Measurements from ENCODE around the gene DDX23. TPM values are rescaled to one million over a fixed set of nuclear protein-coding genes. Genes with fewer than 3 reads are reported as not detected.

Gene DDX23
- total RNA-seq, 5 donors from 2014 or later (not counting 1 experiment from before 2014, with no cell fraction given) = 86.8 to 158 (median 144) TPM

DNA sequence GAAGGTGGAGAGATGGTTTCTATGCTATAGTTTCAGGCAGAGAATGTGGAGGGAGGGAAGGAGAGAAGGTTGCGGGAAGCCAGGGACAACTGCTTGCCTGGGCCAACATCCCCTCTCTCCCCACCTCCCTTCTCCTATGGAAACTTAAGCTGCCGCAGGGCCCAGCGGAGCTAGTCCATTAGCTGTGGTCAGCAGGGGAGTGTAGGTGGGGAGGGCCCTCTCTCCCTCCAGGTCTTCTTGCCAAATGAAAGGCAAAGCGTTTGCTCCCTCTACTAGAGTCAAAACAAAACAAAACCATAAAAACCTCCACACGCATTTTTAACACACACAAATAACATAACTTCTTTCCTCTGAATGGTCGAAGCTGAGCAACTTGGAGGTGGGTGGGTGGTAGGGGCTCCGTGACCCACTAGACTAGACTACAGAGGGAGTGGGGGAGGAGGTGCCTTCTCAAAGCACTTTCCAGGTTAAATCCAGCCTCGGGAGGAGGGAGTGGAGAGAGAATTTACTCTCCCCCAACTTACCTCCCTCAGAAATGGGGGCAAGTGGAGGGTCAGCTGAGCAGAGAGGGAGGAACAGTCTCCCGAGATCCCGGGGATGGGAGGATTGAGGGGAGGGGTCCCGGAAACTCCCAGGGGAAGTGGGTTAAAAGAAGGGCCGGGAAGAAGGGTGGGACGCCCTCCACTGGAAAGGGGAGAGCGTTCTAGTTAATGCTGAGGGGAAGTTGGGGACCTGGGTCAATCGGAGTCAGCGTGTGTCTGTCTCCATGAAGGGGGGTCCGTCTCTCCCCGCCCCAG lies 38.3 kb downstream of the DDX23 start:
- peaks cover 0 to 17% of the 10 kb centered on the region in 2 experiments for H3K27me3 ChIP-seq (replicated peaks in 1 of 2; ENCODE audit: control insufficient read depth in 2 of 2, extremely low read depth in 1 of 2, insufficient read depth in 2 of 2, low read length in 1 of 2)
- ATAC-seq (replicated peaks in 1 of 4) (no peak), DNase-seq (no peak)
- Mint-ChIP-seq H3K4me3 (peak overlapping the region; percentile 84 to 91 (median 89)), H3K27ac (peak overlapping the region; percentile 78), H3K27me3 (peaks cover 0 to 4% of the 10 kb centered on the region in 2 donors), H3K4me1 (peaks cover 25 to 36% (median 29%) of the 10 kb centered on the region in 3 donors), H3K36me3 (no peaks in the 10 kb centered on the region), H3K9me3 (no peaks in the 10 kb centered on the region)
- peak overlapping the region; percentile 29 for H3K27ac ChIP-seq (ENCODE audit: low read length)
- peak overlapping the region in 1 of 2 donors; percentile 77 for H3K4me3 ChIP-seq (ENCODE audit: control insufficient read depth in 1 of 2, extremely low read depth in 1 of 2, low read length in 1 of 2)
- POLR2A ChIA-PET = no interaction called here
- WGBS (ENCODE audit: insufficient coverage) = 17% methylated on average over 9 of the region's 18 CpGs
- H3K36me3 ChIP-seq (ENCODE audit: control insufficient read depth in 2 of 2, extremely low read depth in 1 of 2, insufficient read depth in 1 of 2, low read length in 1 of 2) = no peaks in the 10 kb centered on the region
- H3K4me1 ChIP-seq (ENCODE audit: control insufficient read depth in 1 of 2, extremely low read depth in 1 of 2, insufficient read depth in 2 of 2, low read length in 2 of 2) = peaks cover 8 to 41% of the 10 kb centered on the region in 2 experiments
- H3K9me3 ChIP-seq = no peaks in the 10 kb centered on the region
- CTCF ChIA-PET = no interaction called here

DNA sequence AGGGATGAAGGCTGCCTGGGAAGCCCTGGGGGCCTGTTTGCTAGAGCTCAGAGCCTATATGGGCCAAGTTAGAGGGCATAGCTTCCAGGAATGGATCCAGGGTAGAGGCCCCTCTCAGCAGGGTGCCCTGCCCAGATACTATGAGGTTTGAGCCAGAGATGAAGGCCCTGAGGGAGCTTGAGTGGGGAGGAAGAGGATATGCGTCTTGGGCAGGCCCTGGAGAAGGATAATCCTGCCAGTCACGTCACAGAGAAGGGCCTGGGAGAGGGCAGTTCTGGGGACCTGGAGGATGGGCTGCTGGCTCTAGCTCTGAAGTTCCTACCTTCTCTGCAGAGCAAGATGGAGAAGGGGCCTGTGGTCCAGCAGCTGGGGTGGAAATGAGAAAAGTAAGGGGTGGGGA lies 39.6 kb downstream of the DDX23 start:
- H3K27ac Mint-ChIP-seq = peak overlapping the region; percentile 2 to 62
- ATAC-seq (replicated peaks in 1 of 4) = no peak
- ChIA-PET POLR2A (interaction anchor here in 1 of 2 donors (0.6 kb wide), 1 partner anchor 480 kb away, joined by 3 read pairs; no protein-coding TSS in a partner anchor), CTCF (no interaction called here)
- WGBS (ENCODE audit: insufficient coverage) = 87% methylated on average over 2 of the region's 2 CpGs
- H3K36me3 Mint-ChIP-seq = no peaks in the 10 kb centered on the region
- Histone ChIP-seq H3K4me1 (ENCODE audit: control insufficient read depth in 1 of 2, extremely low read depth in 1 of 2, insufficient read depth in 2 of 2, low read length in 2 of 2) (peaks cover 5 to 34% of the 10 kb centered on the region in 2 experiments), H3K36me3 (ENCODE audit: control insufficient read depth in 2 of 2, extremely low read depth in 1 of 2, insufficient read depth in 1 of 2, low read length in 1 of 2) (no peaks in the 10 kb centered on the region), H3K9me3 (no peaks in the 10 kb centered on the region), H3K4me3 (ENCODE audit: control insufficient read depth in 1 of 2, extremely low read depth in 1 of 2, low read length in 1 of 2) (no peak overlapping the region), H3K27me3 (replicated peaks in 1 of 2; ENCODE audit: control insufficient read depth in 2 of 2, extremely low read depth in 1 of 2, insufficient read depth in 2 of 2, low read length in 1 of 2) (peaks cover 0 to 12% of the 10 kb centered on the region in 2 experiments), H3K27ac (ENCODE audit: low read length) (no peak overlapping the region)
- no peaks in the 10 kb centered on the region for H3K9me3 Mint-ChIP-seq
- H3K27me3 Mint-ChIP-seq = peaks cover 0 to 4% of the 10 kb centered on the region in 2 donors
- H3K4me1 Mint-ChIP-seq = peaks cover 19 to 29% (median 24%) of the 10 kb centered on the region in 3 donors
- no peak for DNase-seq
- H3K4me3 Mint-ChIP-seq = peak overlapping the region; percentile 17 to 44 (median 33)

DNA sequence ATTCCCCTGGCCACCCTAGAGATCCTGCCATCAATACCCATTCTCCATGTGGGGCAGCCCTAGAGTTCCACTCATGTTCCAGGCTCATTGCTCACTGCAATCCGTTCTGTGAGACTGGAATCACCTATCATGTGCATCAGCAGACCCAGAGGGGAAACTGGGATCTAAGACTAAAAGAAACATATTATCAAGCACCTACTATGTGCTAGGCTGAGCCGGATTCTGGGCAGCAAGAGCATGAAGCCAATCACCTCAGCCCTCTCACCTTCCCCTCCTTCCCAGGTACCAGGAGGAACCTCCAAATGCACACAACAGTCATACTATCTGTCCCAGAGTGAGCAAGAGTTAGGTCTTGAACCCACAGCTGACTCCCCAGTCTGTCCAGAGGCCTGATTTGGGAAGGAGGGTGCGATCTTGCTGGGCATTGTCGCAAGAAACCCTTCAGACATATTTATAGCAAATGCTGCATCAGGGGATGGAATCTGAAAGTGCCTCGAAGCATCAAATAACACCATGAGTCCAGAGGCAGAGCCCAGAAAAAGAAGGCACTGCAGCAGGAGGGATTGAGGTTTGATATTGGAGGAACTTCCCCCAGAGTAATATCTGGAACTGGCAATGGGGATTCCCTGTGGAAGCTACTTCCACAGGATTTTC lies 40.4 kb downstream of the DDX23 start:
- H3K4me1 ChIP-seq (ENCODE audit: control insufficient read depth in 1 of 2, extremely low read depth in 1 of 2, insufficient read depth in 2 of 2, low read length in 2 of 2) = peaks cover 7 to 26% of the 10 kb centered on the region in 2 experiments
- no peaks in the 10 kb centered on the region for H3K36me3 Mint-ChIP-seq
- 78% methylated on average over 2 of the region's 5 CpGs for WGBS (ENCODE audit: insufficient coverage)
- H3K36me3 ChIP-seq (ENCODE audit: control insufficient read depth in 2 of 2, extremely low read depth in 1 of 2, insufficient read depth in 1 of 2, low read length in 1 of 2) = no peaks in the 10 kb centered on the region
- POLR2A ChIA-PET = interaction anchor here in 1 of 2 donors (0.6 kb wide), 1 partner anchor 481 kb away, joined by 3 read pairs; no protein-coding TSS in a partner anchor
- CTCF ChIA-PET = interaction anchor here (0.5 to 0.7 kb wide), 2 partner anchors 11 to 18 kb away, joined by 4 to 6 read pairs; no protein-coding TSS in a partner anchor
- no peaks in the 10 kb centered on the region for H3K9me3 ChIP-seq
- no peak overlapping the region for H3K4me3 Mint-ChIP-seq
- no peak overlapping the region for H3K4me3 ChIP-seq (ENCODE audit: control insufficient read depth in 1 of 2, extremely low read depth in 1 of 2, low read length in 1 of 2)
- no peaks in the 10 kb centered on the region for H3K9me3 Mint-ChIP-seq
- no peak overlapping the region for H3K27ac Mint-ChIP-seq
- no peak overlapping the region for H3K27ac ChIP-seq (ENCODE audit: low read length)
- peaks cover 0 to 4% of the 10 kb centered on the region in 2 experiments for H3K27me3 ChIP-seq (replicated peaks in 1 of 2; ENCODE audit: control insufficient read depth in 2 of 2, extremely low read depth in 1 of 2, insufficient read depth in 2 of 2, low read length in 1 of 2)
- ATAC-seq (replicated peaks in 1 of 4) (no peak), DNase-seq (no peak)
- peaks cover 12 to 22% (median 18%) of the 10 kb centered on the region in 3 donors for H3K4me1 Mint-ChIP-seq
- H3K27me3 Mint-ChIP-seq = peaks cover 0 to 4% of the 10 kb centered on the region in 2 donors

DNA sequence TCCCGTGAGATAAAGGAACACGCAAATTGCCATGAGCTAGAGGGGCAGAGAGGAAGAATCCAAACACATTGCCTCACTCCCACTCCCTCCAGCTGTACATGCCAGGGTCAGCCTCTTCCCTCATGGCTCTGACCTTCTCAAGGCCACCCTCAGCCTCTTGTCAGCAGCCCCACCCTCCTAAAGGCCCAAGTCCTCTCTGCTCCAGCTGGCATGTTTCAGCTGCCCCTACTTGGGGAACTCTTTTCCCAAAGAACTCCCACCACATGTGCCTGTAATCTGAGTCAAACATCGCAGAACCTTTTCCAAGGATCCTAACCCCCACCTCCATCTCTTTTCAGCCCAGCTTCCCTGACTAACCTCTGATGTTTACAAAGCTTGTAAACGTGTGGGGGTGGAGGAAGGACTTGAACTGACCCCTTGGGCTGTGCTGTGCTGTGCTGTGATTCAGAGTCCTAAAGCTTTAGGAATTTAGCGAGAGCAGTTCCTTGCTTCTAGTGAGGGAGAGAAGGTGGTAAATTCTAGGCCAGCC lies 41.0 kb downstream of the DDX23 start:
- Mint-ChIP-seq H3K27ac (peak overlapping the region in 1 of 2 donors; percentile 23), H3K4me3 (no peak overlapping the region), H3K4me1 (peaks cover 8 to 16% (median 12%) of the 10 kb centered on the region in 3 donors), H3K36me3 (no peaks in the 10 kb centered on the region), H3K27me3 (no peaks in the 10 kb centered on the region), H3K9me3 (no peaks in the 10 kb centered on the region)
- Histone ChIP-seq H3K27ac (ENCODE audit: low read length) (no peak overlapping the region), H3K4me3 (ENCODE audit: control insufficient read depth in 1 of 2, extremely low read depth in 1 of 2, low read length in 1 of 2) (no peak overlapping the region), H3K9me3 (no peaks in the 10 kb centered on the region), H3K27me3 (replicated peaks in 1 of 2; ENCODE audit: control insufficient read depth in 2 of 2, extremely low read depth in 1 of 2, insufficient read depth in 2 of 2, low read length in 1 of 2) (peaks cover 0 to 3% of the 10 kb centered on the region in 2 experiments), H3K36me3 (ENCODE audit: control insufficient read depth in 2 of 2, extremely low read depth in 1 of 2, insufficient read depth in 1 of 2, low read length in 1 of 2) (no peaks in the 10 kb centered on the region), H3K4me1 (ENCODE audit: control insufficient read depth in 1 of 2, extremely low read depth in 1 of 2, insufficient read depth in 2 of 2, low read length in 2 of 2) (peaks cover 6 to 20% of the 10 kb centered on the region in 2 experiments)
- no peak for ATAC-seq (replicated peaks in 1 of 4)
- POLR2A ChIA-PET = no interaction called here
- CTCF ChIA-PET = interaction anchor here in 1 of 2 donors (0.7 kb wide), 1 partner anchor 18 kb away, joined by 4 read pairs; no protein-coding TSS in a partner anchor
- 100% methylated on average over 1 of the region's 5 CpGs for WGBS (ENCODE audit: insufficient coverage)
- no peak for DNase-seq

DNA sequence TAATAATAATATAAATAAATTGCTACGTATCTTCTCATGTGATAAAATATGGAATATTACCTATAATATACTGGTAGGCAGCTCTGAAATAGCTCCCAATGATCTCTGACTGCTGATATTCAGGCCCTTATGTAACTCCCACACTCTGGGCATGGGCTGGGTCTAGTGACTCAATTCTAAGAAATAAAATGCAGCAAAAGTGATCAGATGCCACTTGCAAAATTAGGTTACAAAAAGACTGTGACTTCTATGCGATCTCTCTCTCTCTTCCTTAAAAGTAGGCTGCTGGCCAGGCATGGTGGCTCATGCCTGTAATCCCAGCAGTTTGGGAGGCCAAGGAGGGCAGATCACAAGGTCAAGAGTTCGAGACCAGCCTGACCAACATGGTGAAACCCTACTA lies 44.0 kb downstream of the DDX23 start:
- ATAC-seq (replicated peaks in 1 of 4) (no peak), DNase-seq (no peak)
- no peaks in the 10 kb centered on the region for H3K36me3 ChIP-seq (ENCODE audit: control insufficient read depth in 2 of 2, extremely low read depth in 1 of 2, insufficient read depth in 1 of 2, low read length in 1 of 2)
- no peak overlapping the region for H3K27ac ChIP-seq (ENCODE audit: low read length)
- H3K4me1 ChIP-seq (ENCODE audit: control insufficient read depth in 1 of 2, extremely low read depth in 1 of 2, insufficient read depth in 2 of 2, low read length in 2 of 2) = peaks cover 0 to 3% of the 10 kb centered on the region in 2 experiments
- ChIA-PET POLR2A (no interaction called here), CTCF (no interaction called here)
- Mint-ChIP-seq H3K27ac (no peak overlapping the region), H3K36me3 (no peaks in the 10 kb centered on the region), H3K4me3 (no peak overlapping the region), H3K9me3 (no peaks in the 10 kb centered on the region), H3K4me1 (peaks cover 0 to 8% (median 5%) of the 10 kb centered on the region in 3 donors), H3K27me3 (no peaks in the 10 kb centered on the region)
- no peak overlapping the region for H3K4me3 ChIP-seq (ENCODE audit: control insufficient read depth in 1 of 2, extremely low read depth in 1 of 2, low read length in 1 of 2)
- H3K9me3 ChIP-seq = no peaks in the 10 kb centered on the region
- H3K27me3 ChIP-seq (replicated peaks in 1 of 2; ENCODE audit: control insufficient read depth in 2 of 2, extremely low read depth in 1 of 2, insufficient read depth in 2 of 2, low read length in 1 of 2) = no peaks in the 10 kb centered on the region
- 67% methylated on average over 2 of the region's 3 CpGs for WGBS (ENCODE audit: insufficient coverage)

DNA sequence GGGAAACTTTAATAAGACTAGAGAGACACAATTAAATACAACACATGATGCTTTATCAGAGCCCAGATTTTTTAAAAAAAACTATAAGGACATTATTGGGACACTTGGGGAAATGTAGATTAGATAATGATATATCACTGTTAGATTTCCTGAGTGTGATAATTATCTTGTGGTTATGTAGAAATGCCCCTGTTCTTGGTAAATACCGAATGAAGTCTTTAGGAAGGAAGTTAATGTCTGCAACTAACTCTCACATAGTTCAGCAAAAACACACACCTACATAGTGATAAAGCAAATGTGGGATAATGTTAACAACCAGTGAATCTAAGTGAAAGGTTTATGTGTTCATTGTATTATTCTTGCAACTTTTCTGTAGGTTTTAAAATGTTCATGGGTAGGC lies 48.3 kb downstream of the DDX23 start:
- no peak overlapping the region for H3K4me3 ChIP-seq (ENCODE audit: control insufficient read depth in 1 of 2, extremely low read depth in 1 of 2, low read length in 1 of 2)
- ATAC-seq (replicated peaks in 1 of 4) (no peak), DNase-seq (no peak)
- WGBS (ENCODE audit: insufficient coverage) = no CpG with 5 or more reads among the region's 1 CpG
- peaks cover 0 to 8% (median 5%) of the 10 kb centered on the region in 3 donors for H3K4me1 Mint-ChIP-seq
- H3K27me3 Mint-ChIP-seq = peaks cover 0 to 9% of the 10 kb centered on the region in 2 donors
- H3K4me1 ChIP-seq (ENCODE audit: control insufficient read depth in 1 of 2, extremely low read depth in 1 of 2, insufficient read depth in 2 of 2, low read length in 2 of 2) = peaks cover 0 to 3% of the 10 kb centered on the region in 2 experiments
- peaks cover 0 to 17% of the 10 kb centered on the region in 2 experiments for H3K27me3 ChIP-seq (replicated peaks in 1 of 2; ENCODE audit: control insufficient read depth in 2 of 2, extremely low read depth in 1 of 2, insufficient read depth in 2 of 2, low read length in 1 of 2)
- no peaks in the 10 kb centered on the region for H3K9me3 Mint-ChIP-seq
- ChIA-PET CTCF (no interaction called here), POLR2A (no interaction called here)
- H3K27ac Mint-ChIP-seq = no peak overlapping the region
- H3K36me3 Mint-ChIP-seq = no peaks in the 10 kb centered on the region
- no peak overlapping the region for H3K27ac ChIP-seq (ENCODE audit: low read length)
- H3K9me3 ChIP-seq = no peaks in the 10 kb centered on the region
- no peak overlapping the region for H3K4me3 Mint-ChIP-seq
- H3K36me3 ChIP-seq (ENCODE audit: control insufficient read depth in 2 of 2, extremely low read depth in 1 of 2, insufficient read depth in 1 of 2, low read length in 1 of 2) = no peaks in the 10 kb centered on the region

Data from T-cell (primary cell).